GM12878 (cell line): ENCODE measurements around the gene SLX4IP. TPM values are rescaled to one million over a fixed set of nuclear protein-coding genes. Genes with fewer than 3 reads are reported as not detected.

Experiments used
- LARP7 ChIP-seq: fragments of 450-650 bp; IDR thresholded peaks from 2 replicates; pipeline ENCODE4 v1.6.1; 2017; ENCODE audit warnings: mild to moderate bottlenecking
- RFX5 ChIP-seq: IDR thresholded peaks from 2 replicates; pipeline ENCODE4 v1.6.1; 2011; ENCODE audit warnings: low read depth, low read length, improper control_type of control experiment
- YBX1 ChIP-seq: fragments of 450-650 bp; IDR thresholded peaks from 2 replicates; pipeline ENCODE4 v1.6.1; 2016; ENCODE audit warnings: antibody characterized with exemption
- polyA plus RNA-seq, 11 experiments: library from polyadenylated mRNA; depleted of rRNA in 4 of 11; unstranded in 6 of 11; stranded (reverse) in 5 of 11; fragments of >200 nt; fragmentation: Nextera tagmentation in 4 of 11; fragmentation: Illumina TruSeq in 1 of 11; extraction: Ambion mirVana in 4 of 11; extraction: Trizol in 1 of 11; gene quantifications; 1 replicate in 1 of 11; 2 replicates in 10 of 11; pipeline versions ENCODE4 v1.2.1 to v1.2.3, GENCODE V29; 2011 to 2016; ENCODE audit warnings: inconsistent platforms in 2 of 11, missing spikeins in 2 of 11, low read depth in 1 of 11
- total RNA-seq, 4 experiments: library from RNA; depleted of rRNA in 3 of 4; stranded (reverse); fragments of >200 nt in 3 of 4; fragmentation: Illumina TruSeq in 1 of 4; extraction: Trizol in 1 of 4; gene quantifications; 2 replicates each; pipeline versions ENCODE4 v1.2.1 to v1.2.3, GENCODE V29; 2013 to 2021
- TF ChIP-seq, protein P1 (sequence below): IDR thresholded peaks from 2 replicates; pipeline ENCODE4 v1.6.1; 2012; ENCODE audit warnings: improper control_type of control experiment, low read depth, low read length; ENCODE audit not compliant: insufficient replicate concordance
- TF ChIP-seq, protein P2 (sequence below): fragments of 450-650 bp; IDR thresholded peaks from 2 replicates; pipeline ENCODE4 v1.6.1; 2017; ENCODE audit warnings: mild to moderate bottlenecking, moderate library complexity
- TF ChIP-seq, protein P3 (sequence below), 3 experiments: IDR thresholded peaks in 2 of 3; conservative IDR thresholded peaks in 1 of 3; 2 replicates each; pipeline ENCODE4 v1.5.1; 2011; ENCODE audit warnings: low read depth in 3 of 3, low read length in 3 of 3, mild to moderate bottlenecking in 3 of 3, control low read depth in 2 of 3, moderate library complexity in 2 of 3, inconsistent platforms in 1 of 3, mixed read lengths in 1 of 3; ENCODE audit not compliant: control insufficient read depth in 2 of 3, insufficient read depth in 1 of 3; ENCODE audit errors: extremely low read depth in 1 of 3
- TF ChIP-seq, protein P4 (sequence below): IDR thresholded peaks from 2 replicates; pipeline ENCODE4 v1.6.1; 2011; ENCODE audit warnings: low read depth, low read length, improper control_type of control experiment, borderline replicate concordance
- TF ChIP-seq, protein P5 (sequence below): fragments of 450-650 bp; IDR thresholded peaks from 2 replicates; pipeline ENCODE4 v1.6.1; 2016; ENCODE audit warnings: mild to moderate bottlenecking, moderate library complexity, borderline replicate concordance
- TF ChIP-seq, protein P6 (sequence below): IDR thresholded peaks from 2 replicates; pipeline ENCODE4 v1.6.1; 2011; ENCODE audit warnings: borderline replicate concordance, low read depth, mild to moderate bottlenecking, moderate library complexity, mixed read lengths, low read length; ENCODE audit not compliant: insufficient read depth; ENCODE audit errors: extremely low read length

SLX4IP gene
- total and polyA plus RNA-seq, 10 of the 15 experiments (the other 5 are each of a cell fraction or from before 2014, with no cell fraction given): 2.2 to 11.0 (median 6.3) TPM

DNA sequence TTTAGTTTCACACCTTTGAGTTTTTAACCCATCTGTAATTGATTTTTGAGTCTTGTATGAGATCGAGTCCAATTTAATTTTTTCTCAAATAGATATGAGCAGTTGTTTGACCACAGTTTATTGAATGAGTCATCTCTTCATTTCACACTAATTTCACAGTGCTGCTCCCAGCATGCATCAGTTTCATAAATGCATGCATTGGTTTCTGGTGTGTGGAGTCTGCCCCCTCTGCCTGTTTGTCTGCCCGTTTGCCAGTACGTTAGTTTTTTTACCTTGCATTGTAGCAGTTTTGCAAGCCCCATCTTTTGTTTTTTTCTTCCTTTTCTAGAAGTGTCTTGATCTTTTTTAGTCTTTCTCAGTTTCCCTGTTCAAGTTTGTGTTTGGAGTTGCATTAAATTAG is 11.9 kb downstream of the SLX4IP start (continued):
- TF ChIP-seq, protein P1, sequence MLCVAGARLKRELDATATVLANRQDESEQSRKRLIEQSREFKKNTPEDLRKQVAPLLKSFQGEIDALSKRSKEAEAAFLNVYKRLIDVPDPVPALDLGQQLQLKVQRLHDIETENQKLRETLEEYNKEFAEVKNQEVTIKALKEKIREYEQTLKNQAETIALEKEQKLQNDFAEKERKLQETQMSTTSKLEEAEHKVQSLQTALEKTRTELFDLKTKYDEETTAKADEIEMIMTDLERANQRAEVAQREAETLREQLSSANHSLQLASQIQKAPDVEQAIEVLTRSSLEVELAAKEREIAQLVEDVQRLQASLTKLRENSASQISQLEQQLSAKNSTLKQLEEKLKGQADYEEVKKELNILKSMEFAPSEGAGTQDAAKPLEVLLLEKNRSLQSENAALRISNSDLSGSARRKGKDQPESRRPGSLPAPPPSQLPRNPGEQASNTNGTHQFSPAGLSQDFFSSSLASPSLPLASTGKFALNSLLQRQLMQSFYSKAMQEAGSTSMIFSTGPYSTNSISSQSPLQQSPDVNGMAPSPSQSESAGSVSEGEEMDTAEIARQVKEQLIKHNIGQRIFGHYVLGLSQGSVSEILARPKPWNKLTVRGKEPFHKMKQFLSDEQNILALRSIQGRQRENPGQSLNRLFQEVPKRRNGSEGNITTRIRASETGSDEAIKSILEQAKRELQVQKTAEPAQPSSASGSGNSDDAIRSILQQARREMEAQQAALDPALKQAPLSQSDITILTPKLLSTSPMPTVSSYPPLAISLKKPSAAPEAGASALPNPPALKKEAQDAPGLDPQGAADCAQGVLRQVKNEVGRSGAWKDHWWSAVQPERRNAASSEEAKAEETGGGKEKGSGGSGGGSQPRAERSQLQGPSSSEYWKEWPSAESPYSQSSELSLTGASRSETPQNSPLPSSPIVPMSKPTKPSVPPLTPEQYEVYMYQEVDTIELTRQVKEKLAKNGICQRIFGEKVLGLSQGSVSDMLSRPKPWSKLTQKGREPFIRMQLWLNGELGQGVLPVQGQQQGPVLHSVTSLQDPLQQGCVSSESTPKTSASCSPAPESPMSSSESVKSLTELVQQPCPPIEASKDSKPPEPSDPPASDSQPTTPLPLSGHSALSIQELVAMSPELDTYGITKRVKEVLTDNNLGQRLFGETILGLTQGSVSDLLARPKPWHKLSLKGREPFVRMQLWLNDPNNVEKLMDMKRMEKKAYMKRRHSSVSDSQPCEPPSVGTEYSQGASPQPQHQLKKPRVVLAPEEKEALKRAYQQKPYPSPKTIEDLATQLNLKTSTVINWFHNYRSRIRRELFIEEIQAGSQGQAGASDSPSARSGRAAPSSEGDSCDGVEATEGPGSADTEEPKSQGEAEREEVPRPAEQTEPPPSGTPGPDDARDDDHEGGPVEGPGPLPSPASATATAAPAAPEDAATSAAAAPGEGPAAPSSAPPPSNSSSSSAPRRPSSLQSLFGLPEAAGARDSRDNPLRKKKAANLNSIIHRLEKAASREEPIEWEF: no peak
- TF ChIP-seq, protein P2, sequence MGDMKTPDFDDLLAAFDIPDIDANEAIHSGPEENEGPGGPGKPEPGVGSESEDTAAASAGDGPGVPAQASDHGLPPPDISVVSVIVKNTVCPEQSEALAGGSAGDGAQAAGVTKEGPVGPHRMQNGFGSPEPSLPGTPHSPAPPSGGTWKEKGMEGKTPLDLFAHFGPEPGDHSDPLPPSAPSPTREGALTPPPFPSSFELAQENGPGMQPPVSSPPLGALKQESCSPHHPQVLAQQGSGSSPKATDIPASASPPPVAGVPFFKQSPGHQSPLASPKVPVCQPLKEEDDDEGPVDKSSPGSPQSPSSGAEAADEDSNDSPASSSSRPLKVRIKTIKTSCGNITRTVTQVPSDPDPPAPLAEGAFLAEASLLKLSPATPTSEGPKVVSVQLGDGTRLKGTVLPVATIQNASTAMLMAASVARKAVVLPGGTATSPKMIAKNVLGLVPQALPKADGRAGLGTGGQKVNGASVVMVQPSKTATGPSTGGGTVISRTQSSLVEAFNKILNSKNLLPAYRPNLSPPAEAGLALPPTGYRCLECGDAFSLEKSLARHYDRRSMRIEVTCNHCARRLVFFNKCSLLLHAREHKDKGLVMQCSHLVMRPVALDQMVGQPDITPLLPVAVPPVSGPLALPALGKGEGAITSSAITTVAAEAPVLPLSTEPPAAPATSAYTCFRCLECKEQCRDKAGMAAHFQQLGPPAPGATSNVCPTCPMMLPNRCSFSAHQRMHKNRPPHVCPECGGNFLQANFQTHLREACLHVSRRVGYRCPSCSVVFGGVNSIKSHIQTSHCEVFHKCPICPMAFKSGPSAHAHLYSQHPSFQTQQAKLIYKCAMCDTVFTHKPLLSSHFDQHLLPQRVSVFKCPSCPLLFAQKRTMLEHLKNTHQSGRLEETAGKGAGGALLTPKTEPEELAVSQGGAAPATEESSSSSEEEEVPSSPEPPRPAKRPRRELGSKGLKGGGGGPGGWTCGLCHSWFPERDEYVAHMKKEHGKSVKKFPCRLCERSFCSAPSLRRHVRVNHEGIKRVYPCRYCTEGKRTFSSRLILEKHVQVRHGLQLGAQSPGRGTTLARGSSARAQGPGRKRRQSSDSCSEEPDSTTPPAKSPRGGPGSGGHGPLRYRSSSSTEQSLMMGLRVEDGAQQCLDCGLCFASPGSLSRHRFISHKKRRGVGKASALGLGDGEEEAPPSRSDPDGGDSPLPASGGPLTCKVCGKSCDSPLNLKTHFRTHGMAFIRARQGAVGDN: peak; percentile 79; the same call in 1 of the 2 replicates
- no peak for TF ChIP-seq YBX1
- TF ChIP-seq LARP7: no peak
- TF ChIP-seq, protein P3, sequence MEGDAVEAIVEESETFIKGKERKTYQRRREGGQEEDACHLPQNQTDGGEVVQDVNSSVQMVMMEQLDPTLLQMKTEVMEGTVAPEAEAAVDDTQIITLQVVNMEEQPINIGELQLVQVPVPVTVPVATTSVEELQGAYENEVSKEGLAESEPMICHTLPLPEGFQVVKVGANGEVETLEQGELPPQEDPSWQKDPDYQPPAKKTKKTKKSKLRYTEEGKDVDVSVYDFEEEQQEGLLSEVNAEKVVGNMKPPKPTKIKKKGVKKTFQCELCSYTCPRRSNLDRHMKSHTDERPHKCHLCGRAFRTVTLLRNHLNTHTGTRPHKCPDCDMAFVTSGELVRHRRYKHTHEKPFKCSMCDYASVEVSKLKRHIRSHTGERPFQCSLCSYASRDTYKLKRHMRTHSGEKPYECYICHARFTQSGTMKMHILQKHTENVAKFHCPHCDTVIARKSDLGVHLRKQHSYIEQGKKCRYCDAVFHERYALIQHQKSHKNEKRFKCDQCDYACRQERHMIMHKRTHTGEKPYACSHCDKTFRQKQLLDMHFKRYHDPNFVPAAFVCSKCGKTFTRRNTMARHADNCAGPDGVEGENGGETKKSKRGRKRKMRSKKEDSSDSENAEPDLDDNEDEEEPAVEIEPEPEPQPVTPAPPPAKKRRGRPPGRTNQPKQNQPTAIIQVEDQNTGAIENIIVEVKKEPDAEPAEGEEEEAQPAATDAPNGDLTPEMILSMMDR (IDR thresholded peaks at IDR 0.05 in 2 of 3, conservative IDR thresholded peaks at IDR 0.05 in 1 of 3; ENCODE audit: control insufficient read depth in 2 of 3, extremely low read depth in 1 of 3, insufficient read depth in 1 of 3, low read depth in 3 of 3, low read length in 3 of 3): peak in 1 of 3 experiments; percentile 26; a peak in 1 of 6 replicates
- TF ChIP-seq, protein P4, sequence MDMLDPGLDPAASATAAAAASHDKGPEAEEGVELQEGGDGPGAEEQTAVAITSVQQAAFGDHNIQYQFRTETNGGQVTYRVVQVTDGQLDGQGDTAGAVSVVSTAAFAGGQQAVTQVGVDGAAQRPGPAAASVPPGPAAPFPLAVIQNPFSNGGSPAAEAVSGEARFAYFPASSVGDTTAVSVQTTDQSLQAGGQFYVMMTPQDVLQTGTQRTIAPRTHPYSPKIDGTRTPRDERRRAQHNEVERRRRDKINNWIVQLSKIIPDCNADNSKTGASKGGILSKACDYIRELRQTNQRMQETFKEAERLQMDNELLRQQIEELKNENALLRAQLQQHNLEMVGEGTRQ: no peak
- TF ChIP-seq, protein P5, sequence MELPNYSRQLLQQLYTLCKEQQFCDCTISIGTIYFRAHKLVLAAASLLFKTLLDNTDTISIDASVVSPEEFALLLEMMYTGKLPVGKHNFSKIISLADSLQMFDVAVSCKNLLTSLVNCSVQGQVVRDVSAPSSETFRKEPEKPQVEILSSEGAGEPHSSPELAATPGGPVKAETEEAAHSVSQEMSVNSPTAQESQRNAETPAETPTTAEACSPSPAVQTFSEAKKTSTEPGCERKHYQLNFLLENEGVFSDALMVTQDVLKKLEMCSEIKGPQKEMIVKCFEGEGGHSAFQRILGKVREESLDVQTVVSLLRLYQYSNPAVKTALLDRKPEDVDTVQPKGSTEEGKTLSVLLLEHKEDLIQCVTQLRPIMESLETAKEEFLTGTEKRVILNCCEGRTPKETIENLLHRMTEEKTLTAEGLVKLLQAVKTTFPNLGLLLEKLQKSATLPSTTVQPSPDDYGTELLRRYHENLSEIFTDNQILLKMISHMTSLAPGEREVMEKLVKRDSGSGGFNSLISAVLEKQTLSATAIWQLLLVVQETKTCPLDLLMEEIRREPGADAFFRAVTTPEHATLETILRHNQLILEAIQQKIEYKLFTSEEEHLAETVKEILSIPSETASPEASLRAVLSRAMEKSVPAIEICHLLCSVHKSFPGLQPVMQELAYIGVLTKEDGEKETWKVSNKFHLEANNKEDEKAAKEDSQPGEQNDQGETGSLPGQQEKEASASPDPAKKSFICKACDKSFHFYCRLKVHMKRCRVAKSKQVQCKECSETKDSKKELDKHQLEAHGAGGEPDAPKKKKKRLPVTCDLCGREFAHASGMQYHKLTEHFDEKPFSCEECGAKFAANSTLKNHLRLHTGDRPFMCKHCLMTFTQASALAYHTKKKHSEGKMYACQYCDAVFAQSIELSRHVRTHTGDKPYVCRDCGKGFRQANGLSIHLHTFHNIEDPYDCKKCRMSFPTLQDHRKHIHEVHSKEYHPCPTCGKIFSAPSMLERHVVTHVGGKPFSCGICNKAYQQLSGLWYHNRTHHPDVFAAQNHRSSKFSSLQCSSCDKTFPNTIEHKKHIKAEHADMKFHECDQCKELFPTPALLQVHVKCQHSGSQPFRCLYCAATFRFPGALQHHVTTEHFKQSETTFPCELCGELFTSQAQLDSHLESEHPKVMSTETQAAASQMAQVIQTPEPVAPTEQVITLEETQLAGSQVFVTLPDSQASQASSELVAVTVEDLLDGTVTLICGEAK: no peak
- no peak for TF ChIP-seq RFX5
- TF ChIP-seq, protein P6, sequence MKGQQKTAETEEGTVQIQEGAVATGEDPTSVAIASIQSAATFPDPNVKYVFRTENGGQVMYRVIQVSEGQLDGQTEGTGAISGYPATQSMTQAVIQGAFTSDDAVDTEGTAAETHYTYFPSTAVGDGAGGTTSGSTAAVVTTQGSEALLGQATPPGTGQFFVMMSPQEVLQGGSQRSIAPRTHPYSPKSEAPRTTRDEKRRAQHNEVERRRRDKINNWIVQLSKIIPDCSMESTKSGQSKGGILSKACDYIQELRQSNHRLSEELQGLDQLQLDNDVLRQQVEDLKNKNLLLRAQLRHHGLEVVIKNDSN: no peak
